GM12878 (cell line): ENCODE measurements around the gene RBM12. TPM values are rescaled to one million over a fixed set of nuclear protein-coding genes. Genes with fewer than 3 reads are reported as not detected.

ENCODE experiments used
- ATAC-seq: fragments of 200-7000 bp; cut with Tn5 transposase; 3 replicates; pipeline ENCODE4 v1.9.1; 2020; ENCODE audit warnings: mild to moderate bottlenecking, moderate library complexity
- BruUV-seq: library from RNA; stranded (reverse); fragments of 400-500 nt; replicated peaks from 2 replicates; lab custom pipeline; 2021; lab: Mats Ljungman, UMichigan
- CTCF ChIA-PET: fragments of 300-600 bp; sonication (Branson Sonifier 250); formaldehyde crosslinking; extraction: SDS; loops from one replicate; lab custom pipeline; 2021; ENCODE audit warnings: inconsistent platforms; lab: Yijun Ruan, JAX
- POLR2A ChIA-PET: fragments of 350-600 bp; formaldehyde crosslinking; extraction: SDS; loops from one replicate; lab custom pipeline; 2021; ENCODE audit warnings: inconsistent platforms; lab: Charles Lee
- RAD21 ChIA-PET: fragments of 300-600 bp; sonication (Branson Sonifier 250); formaldehyde crosslinking; loops from one replicate; lab custom pipeline; 2023; ENCODE audit warnings: antibody characterized with exemption; ENCODE audit not compliant: unreplicated experiment; lab: Charles Lee
- SMC1A ChIA-PET: fragments of 300-600 bp; sonication (Branson Sonifier 250); formaldehyde crosslinking; loops from one replicate; lab custom pipeline; 2023; ENCODE audit not compliant: unreplicated experiment, uncharacterized antibody; lab: Charles Lee
- DNase-seq: peaks from one replicate; pipeline ENCODE4 v3.0.0-alpha.2; 2011; ENCODE audit warnings: low read depth, low spot score
- FAIRE-seq: peaks from 3 replicates; lab custom pipeline; 2011; peaks lifted over from hg19 to GRCh38; lab: Jason Lieb, UNC
- H2AFZ ChIP-seq: 2 replicates; pipeline ENCODE4 v1.6.0; 2011; ENCODE audit warnings: low read depth, low read length, control low read depth; ENCODE audit not compliant: control insufficient read depth
- H3K27ac ChIP-seq: 2 replicates; pipeline ENCODE4 v1.5.1; 2011; ENCODE audit warnings: control low read depth; ENCODE audit not compliant: control insufficient read depth, insufficient read depth
- H3K27me3 ChIP-seq, 2 experiments: replicated peaks in 1 of 2; 2 replicates each; pipeline versions ENCODE4 v1.6.0 to v1.6.1; 2011; ENCODE audit warnings: low read length in 1 of 2; ENCODE audit not compliant: control insufficient read depth in 2 of 2, insufficient read depth in 2 of 2
- H3K36me3 ChIP-seq, 2 experiments: 2 replicates each; pipeline ENCODE4 v1.5.1; 2011; ENCODE audit warnings: low read length in 1 of 2; ENCODE audit not compliant: control insufficient read depth in 2 of 2, insufficient read depth in 2 of 2
- H3K4me1 ChIP-seq: 2 replicates; pipeline ENCODE4 v1.6.1; 2011; ENCODE audit warnings: mild to moderate bottlenecking, low read length, moderate library complexity, mixed read lengths; ENCODE audit not compliant: control insufficient read depth, insufficient read depth
- H3K4me2 ChIP-seq: 2 replicates; pipeline ENCODE4 v1.6.0; 2011; ENCODE audit warnings: control low read depth; ENCODE audit not compliant: control insufficient read depth, insufficient read depth
- H3K4me3 ChIP-seq: fragments of 200-600 bp; sonication (generic); 2 replicates; pipeline ENCODE4 v1.5.1; 2016
- H3K79me2 ChIP-seq: 2 replicates; pipeline ENCODE4 v1.6.0; 2011; ENCODE audit warnings: low read length; ENCODE audit not compliant: control insufficient read depth, insufficient read depth
- H3K9ac ChIP-seq: 2 replicates; pipeline ENCODE4 v1.8.0; 2011; ENCODE audit warnings: low read length, control low read depth, mixed read lengths; ENCODE audit not compliant: control insufficient read depth, insufficient read depth
- H3K9me3 ChIP-seq: replicated peaks from 3 replicates; pipeline ENCODE4 v1.5.1; 2011; ENCODE audit warnings: mild to moderate bottlenecking, low read length; ENCODE audit not compliant: control insufficient read depth, insufficient read depth
- H4K20me1 ChIP-seq: 2 replicates; pipeline ENCODE4 v1.6.0; 2011; ENCODE audit not compliant: control insufficient read depth, insufficient read depth
- BRCA1 ChIP-seq: IDR thresholded peaks from 2 replicates; pipeline ENCODE4 v1.6.1; 2011; ENCODE audit warnings: low read depth, low read length, improper control_type of control experiment
- CHD2 ChIP-seq: IDR thresholded peaks from 2 replicates; pipeline ENCODE4 v1.6.1; 2011; ENCODE audit warnings: low read depth, low read length, improper control_type of control experiment, borderline replicate concordance
- CHD4 ChIP-seq: fragments of 200-600 bp; sonication (generic); IDR thresholded peaks from 2 replicates; pipeline ENCODE4 v1.6.1; 2016; ENCODE audit warnings: mild to moderate bottlenecking
- EGR1 ChIP-seq, 2 experiments: IDR thresholded peaks; 1 replicate in 1 of 2; 2 replicates in 1 of 2; pipeline ENCODE4 v1.6.1; 2011 to 2012; ENCODE audit warnings: low read depth in 2 of 2, low read length in 2 of 2, borderline replicate concordance in 1 of 2, mild to moderate bottlenecking in 1 of 2, moderate library complexity in 1 of 2
- IRF5 ChIP-seq: fragments of 450-650 bp; IDR thresholded peaks from 2 replicates; pipeline ENCODE4 v1.6.1; 2017; ENCODE audit warnings: borderline replicate concordance
- MEF2B ChIP-seq: fragments of 450-650 bp; IDR thresholded peaks from 2 replicates; pipeline ENCODE4 v1.6.1; 2018; ENCODE audit warnings: mild to moderate bottlenecking, moderate library complexity; ENCODE audit not compliant: partially characterized antibody, poor library complexity, severe bottlenecking
- PAX8 ChIP-seq: fragments of 450-650 bp; IDR thresholded peaks from 2 replicates; pipeline ENCODE4 v1.6.1; 2017; ENCODE audit warnings: mild to moderate bottlenecking, moderate library complexity
- PML ChIP-seq: IDR thresholded peaks from 2 replicates; pipeline ENCODE4 v1.6.1; 2012; ENCODE audit warnings: low read length, inconsistent platforms
- RB1 ChIP-seq: fragments of 450-650 bp; formaldehyde crosslinking; IDR thresholded peaks from 2 replicates; pipeline ENCODE4 v1.6.1; 2017; ENCODE audit warnings: mild to moderate bottlenecking, borderline replicate concordance
- SPI1 ChIP-seq: IDR thresholded peaks from 2 replicates; pipeline ENCODE4 v1.6.1; 2011; ENCODE audit warnings: low read depth, mild to moderate bottlenecking, low read length, moderate library complexity, borderline replicate concordance; ENCODE audit not compliant: insufficient read depth
- SRF ChIP-seq, 2 experiments: IDR thresholded peaks; 2 replicates each; pipeline ENCODE4 v1.6.1; 2011; ENCODE audit warnings: low read depth in 2 of 2, low read length in 2 of 2, mild to moderate bottlenecking in 1 of 2, moderate library complexity in 1 of 2
- YY1 ChIP-seq: IDR thresholded peaks from 2 replicates; pipeline ENCODE4 v1.6.1; 2011; ENCODE audit warnings: low read depth, mild to moderate bottlenecking, low read length
- WGBS: methylation state at CpG from one replicate; pipeline ENCODE4 v1.1.6; 2016; ENCODE audit warnings: low lambda C conversion rate; ENCODE audit not compliant: insufficient replicate concordance, insufficient coverage; ENCODE audit errors: missing lambda C conversion rate; 5-methylcytosine and 5-hydroxymethylcytosine counted together
- in situ Hi-C: fragments of 300-500 bp; cut with MboI; formaldehyde crosslinking; loops from 9 replicates; pipeline ENCODE4 v1.14.3; 2018; ENCODE audit warnings: mixed read lengths
- intact Hi-C: fragments of 100-400 bp; cut with micrococcal nuclease; formaldehyde crosslinking; loops from one replicate; pipeline ENCODE4 v1.14.2; 2022; ENCODE audit not compliant: unreplicated experiment
- polyA plus RNA-seq, 11 experiments: library from polyadenylated mRNA; depleted of rRNA in 4 of 11; unstranded in 6 of 11; stranded (reverse) in 5 of 11; fragments of >200 nt; fragmentation: Nextera tagmentation in 4 of 11; fragmentation: Illumina TruSeq in 1 of 11; extraction: Ambion mirVana in 4 of 11; extraction: Trizol in 1 of 11; gene quantifications; 1 replicate in 1 of 11; 2 replicates in 10 of 11; pipeline versions ENCODE4 v1.2.1 to v1.2.3, GENCODE V29; 2011 to 2016; ENCODE audit warnings: inconsistent platforms in 2 of 11, missing spikeins in 2 of 11, low read depth in 1 of 11
- total RNA-seq, 4 experiments: library from RNA; depleted of rRNA in 3 of 4; stranded (reverse); fragments of >200 nt in 3 of 4; fragmentation: Illumina TruSeq in 1 of 4; extraction: Trizol in 1 of 4; gene quantifications; 2 replicates each; pipeline versions ENCODE4 v1.2.1 to v1.2.3, GENCODE V29; 2013 to 2021

Gene RBM12
- total and polyA plus RNA-seq, 10 of the 15 experiments (the other 5 are each of a cell fraction or from before 2014, with no cell fraction given), result 4.7 to 153 (median 58.5) TPM

GRCh38 chr20:35635652-35636051 lies 29.0 kb downstream of the RBM12 start:
- SMC1A ChIA-PET, result interaction anchor here (0.9 to 1.2 kb wide), 2 partner anchors 10 to 24 kb away, joined by 3 read pairs; no protein-coding TSS in a partner anchor
- Histone ChIP-seq H2AFZ (no peak overlapping the region), H3K27me3 (no peaks in the 10 kb centered on the region), H3K36me3 (peaks cover 7 to 18% of the 10 kb centered on the region in 2 experiments; a peak in 3 of 4 replicates), H3K9me3 (no peaks in the 10 kb centered on the region), H4K20me1 (no peaks in the 10 kb centered on the region), H3K4me3 (no peak overlapping the region), H3K79me2 (no peaks in the 10 kb centered on the region; the same call in none of the 2 replicates), H3K4me2 (no peak overlapping the region), H3K9ac (no peak overlapping the region), H3K27ac (no peak overlapping the region), H3K4me1 (no peaks in the 10 kb centered on the region)
- 86% methylated on average over 4 of the region's 4 CpGs for WGBS
- DNase-seq, result no peak
- in situ Hi-C loops, result no loop called here
- RAD21 ChIA-PET, result no interaction called here
- CTCF ChIA-PET, result interaction anchor here (1.2 to 1.5 kb wide), 2 partner anchors 25 to 189 kb away, joined by 3 to 4 read pairs; no protein-coding TSS in a partner anchor
- ATAC-seq, result no peak
- intact Hi-C loops, result no loop called here
- POLR2A ChIA-PET, result no interaction called here
- FAIRE-seq, result no peak
- no TSS peak for BruUV-seq
- no peak for TF ChIP-seq MEF2B
- no peak for TF ChIP-seq YY1
- no peak for TF ChIP-seq IRF5
- no peak for TF ChIP-seq EGR1 (IDR thresholded peaks at IDR 0.05; ENCODE audit: borderline replicate concordance in 1 of 2, low read depth in 2 of 2, low read length in 2 of 2)
- TF ChIP-seq PAX8, result no peak
- TF ChIP-seq CHD2, result no peak
- no peak for TF ChIP-seq BRCA1
- TF ChIP-seq SPI1, result no peak
- no peak for TF ChIP-seq SRF (IDR thresholded peaks at IDR 0.05; ENCODE audit: low read depth in 2 of 2, low read length in 2 of 2)
- TF ChIP-seq RB1, result no peak
- no peak for TF ChIP-seq CHD4
- no peak for TF ChIP-seq PML
